GM21526 (cell line): ENCODE data around the gene CHSY1.

Experiments
- ATAC-seq: cut with Tn5 transposase; IDR thresholded peaks from one replicate; pipeline ENCODE4 v1.9.1; 2021; ENCODE audit warnings: moderate library complexity; ENCODE audit not compliant: unreplicated experiment, low FRiP score

Gene CHSY1

DNA sequence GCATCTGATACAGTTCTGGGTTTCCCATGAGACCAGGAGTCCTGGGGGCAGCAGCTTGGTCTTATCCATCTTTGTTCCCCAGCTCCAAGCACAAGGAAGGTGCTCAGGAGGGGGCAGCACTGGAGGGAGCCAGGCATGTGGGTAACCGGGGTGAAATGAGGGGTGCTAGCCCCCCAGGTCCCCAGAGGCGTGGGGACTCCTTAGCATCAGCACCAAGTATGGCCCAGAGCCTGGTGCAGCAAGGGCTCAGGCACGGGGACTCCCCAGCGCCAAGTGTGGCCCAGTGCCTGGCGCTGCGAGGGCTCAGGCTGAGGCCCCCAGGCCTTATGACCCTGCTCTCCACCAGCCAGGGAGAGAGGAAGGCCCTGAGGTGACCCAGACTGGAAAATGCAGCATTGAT lies 94.1 kb downstream of the CHSY1 start:
- no peak for ATAC-seq

DNA sequence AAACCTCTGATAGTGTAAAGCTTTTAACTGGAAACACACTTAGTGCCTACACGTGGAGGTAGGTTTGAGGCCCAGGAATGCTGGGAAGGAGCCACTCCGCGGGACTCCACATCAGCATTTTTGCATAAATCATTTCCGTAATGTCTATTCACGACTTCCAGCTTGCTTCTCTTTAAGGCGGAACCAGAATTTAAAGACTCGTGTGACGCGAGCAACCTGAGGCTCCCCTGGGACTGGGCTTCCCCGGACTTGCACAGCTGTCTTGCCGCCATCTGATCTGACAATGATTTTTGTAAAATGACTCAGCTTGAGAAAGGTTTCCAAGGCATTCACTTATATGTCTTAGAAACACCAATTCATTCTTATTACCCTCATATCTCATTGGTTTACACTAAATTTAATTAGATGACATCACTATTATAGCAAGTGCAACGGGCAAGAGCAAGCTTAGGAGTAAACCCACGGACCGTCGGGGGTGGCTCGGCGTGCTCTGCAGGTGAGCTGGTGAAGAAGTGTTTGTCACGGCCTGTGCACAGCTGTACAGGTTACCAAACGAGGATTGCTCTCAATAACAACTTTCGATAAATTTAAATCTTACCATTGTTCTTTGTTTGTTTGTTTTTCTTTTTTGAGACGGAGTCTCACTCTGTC lies 95.2 kb downstream of the CHSY1 start:
- peak; percentile 74 for ATAC-seq

- ATAC-seq: no peak
These were observed 95.8 kb downstream of the CHSY1 start for GRCh38 chr15:101156061-101156460.

DNA sequence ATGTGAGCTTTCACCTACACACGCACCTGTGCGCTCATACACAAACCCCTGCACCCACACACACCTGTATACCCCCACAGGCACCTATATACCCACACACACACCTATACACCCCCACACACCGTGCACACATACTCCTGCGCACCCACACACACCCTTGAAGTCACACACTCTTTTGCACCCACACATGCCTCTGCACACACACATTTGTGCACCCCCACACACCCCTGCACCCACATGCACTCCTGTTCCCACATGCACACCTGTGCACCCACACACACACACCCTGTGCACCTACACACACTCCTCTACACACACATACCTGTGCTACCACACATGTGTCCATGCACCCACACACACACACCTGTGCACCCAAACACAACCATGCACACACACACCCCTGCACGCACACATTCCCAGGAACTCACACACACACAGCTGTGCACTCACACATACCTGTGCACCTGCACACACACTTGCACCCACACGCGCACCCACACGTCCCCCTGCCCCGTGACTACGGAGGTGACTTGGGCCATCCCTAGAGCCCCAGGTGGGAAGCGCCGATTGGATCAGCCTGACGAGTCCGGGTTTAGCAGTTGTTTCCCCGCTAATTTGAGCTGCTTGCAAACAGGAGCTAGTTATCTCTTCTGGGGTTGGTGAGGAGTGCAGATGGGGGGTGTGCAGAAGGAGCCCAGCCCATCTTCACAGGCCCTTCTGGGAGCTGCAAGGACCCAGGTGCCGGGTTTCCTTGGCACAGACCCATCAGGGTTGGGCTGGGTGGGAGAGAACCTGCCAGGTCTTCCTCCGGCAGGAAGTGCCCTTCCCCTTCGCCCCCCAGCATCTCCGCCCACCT lies 97.8 kb downstream of the CHSY1 start:
- ATAC-seq: no peak

DNA sequence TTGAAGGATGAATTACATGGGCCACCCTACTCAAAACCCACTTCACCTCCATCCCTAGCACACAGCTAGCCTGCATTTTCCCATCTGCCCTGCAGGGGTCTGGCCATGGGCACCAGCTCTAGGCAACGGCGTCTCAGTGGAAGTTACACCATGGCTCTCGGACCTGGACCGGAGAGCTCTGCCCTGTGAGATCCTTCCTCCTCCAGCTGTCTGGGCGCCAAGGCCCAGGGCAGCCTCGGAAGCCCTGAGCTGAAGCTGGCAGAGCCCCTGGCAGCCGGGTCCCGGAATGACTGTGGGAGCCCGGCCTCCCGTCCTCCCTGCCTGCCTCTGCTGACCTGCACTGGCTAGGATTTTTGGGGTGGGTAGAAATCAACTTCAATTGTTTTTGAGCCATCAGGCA lies 98.9 kb downstream of the CHSY1 start:
- peak; percentile 45 for ATAC-seq

GRCh38 chr15:101151288-101151687 lies 100.6 kb downstream of the CHSY1 start:
- no peak for ATAC-seq

GRCh38 chr15:101150723-101151040 lies 101.2 kb downstream of the CHSY1 start:
- ATAC-seq: no peak

DNA sequence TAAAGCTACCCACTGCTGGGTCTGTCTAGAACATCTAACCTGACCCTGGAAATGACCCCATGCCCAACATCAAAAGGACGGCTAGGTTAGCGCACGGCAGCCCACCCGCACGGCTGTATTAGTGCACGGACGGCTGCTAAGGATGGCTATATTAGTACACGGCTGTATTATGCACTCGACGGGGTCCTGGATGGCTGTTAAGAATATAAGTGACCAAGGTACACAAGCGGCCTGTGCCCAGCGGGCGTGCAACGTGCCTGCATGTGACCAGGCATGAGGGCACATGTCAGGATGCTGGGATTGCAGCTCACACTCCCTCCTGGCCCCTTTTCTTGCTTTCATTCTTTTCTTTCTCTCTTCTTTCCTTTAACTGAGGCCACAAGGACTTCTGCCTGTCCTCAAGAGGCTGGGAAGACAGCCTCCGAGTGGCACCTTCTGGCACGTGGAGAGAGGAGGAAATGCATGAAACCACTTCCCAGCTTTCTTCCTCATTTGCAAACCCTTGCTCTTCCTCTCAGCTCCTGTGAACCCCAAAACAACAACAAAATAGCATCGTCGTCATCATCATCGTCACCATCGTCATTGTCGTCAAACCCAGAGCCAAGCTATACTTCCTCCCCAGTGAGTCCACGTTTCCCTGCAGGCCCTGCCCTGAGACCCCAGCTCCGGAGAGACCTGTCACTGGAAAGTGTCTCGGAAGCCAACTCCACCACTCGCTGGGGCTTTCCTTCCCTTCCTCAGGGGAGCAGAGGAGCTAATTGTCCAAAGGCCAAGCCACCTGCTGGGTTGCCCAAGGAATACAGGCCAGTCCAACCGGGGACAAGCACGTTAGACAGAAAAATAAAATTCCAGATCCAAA lies 101.8 kb downstream of the CHSY1 start:
- ATAC-seq: no peak

DNA sequence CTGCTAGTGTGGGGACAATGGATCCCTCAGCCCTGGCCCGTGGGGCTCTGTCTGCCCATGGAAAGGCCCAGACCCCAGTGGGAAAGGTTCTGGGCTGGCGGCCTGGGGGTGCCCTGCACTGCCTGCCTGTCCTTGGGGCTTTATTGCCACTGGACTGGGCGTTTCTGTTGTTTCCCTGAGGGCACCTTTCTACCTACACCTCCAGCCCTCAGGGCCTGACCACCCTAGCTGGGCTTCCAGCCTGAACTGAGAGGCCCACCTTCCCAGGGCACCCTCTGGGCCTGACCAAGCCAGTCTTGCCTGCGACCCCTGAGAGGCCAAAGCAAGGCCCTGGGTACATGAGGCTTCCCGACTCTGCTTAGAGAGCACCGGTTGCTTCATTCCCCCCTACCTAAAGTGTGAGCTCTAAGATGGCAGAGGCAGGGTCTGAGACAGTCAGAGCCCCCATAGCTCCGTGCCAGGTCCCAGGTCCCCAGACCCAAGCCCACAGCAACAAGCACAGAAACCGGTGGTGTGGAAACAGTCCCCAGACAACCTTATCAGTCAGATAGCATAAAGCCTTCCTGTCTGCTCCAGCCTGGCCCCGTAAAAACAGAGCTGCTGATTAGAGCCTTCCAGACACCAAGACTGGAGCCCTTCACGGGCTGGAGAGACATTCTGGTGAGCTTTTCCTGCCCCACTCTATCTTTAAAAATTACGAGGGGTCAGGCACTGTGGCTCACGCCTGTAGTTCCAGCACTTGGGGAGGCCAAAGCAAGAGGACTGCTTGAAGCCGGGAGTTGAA lies 102.8 kb downstream of the CHSY1 start:
- no peak for ATAC-seq

GRCh38 chr15:101148166-101148880 lies 103.5 kb downstream of the CHSY1 start:
- ATAC-seq: no peak

GRCh38 chr15:101147181-101147580 lies 104.7 kb downstream of the CHSY1 start:
- no peak for ATAC-seq

DNA sequence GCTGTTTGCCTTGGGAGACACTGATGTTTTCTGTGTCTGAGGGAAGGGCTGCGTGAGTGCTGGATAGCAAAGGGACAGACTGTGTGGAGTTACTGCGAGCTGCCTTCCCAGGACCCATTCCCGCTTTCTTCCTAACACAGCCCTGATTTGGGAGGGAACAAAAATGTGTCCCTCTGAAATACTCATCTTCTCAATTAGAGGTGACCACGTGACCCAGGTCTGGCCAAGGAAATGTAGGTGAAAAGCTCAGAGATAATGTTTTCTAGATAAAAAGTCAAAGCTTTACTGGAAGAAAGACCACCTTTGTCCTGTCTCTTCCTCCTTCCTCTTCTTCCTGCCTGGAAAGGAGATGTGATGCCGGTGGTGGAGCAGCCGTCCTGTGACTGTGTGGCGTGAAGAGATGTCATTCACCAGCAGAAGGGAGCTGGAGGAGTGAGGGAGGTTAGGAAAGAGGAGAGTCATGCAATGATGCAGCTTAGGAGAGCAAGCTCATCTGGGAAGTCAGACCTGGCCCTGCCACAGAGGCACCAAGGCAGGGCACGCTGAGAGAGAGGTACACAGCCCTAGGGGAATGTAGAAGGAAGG lies 105.6 kb downstream of the CHSY1 start:
- no peak for ATAC-seq

GRCh38 chr15:101145362-101145761 lies 106.5 kb downstream of the CHSY1 start:
- ATAC-seq: no peak

DNA sequence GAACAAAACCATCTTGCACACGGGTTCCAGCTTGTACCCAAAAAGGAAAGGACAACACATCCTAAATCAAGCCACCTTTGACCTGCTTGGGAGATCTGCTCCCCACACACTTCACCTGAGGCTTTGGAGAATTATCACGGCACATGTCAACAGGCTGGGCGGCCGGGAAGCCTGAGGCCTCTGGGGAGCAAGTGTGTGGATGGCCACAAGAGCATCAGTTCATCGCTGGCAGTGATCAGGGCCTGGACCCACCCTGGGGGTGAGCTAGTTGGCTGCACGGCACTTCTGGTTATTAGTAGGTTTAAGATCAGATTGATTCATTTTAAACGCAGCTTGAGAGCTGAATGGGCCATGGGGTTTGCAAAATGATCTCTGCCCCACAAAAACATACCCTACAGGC lies 108.5 kb downstream of the CHSY1 start:
- ATAC-seq: no peak

- no peak for ATAC-seq
These were observed 109.1 kb downstream of the CHSY1 start for GRCh38 chr15:101142711-101143110.

GRCh38 chr15:101141926-101142527 lies 109.8 kb downstream of the CHSY1 start:
- no peak for ATAC-seq

DNA sequence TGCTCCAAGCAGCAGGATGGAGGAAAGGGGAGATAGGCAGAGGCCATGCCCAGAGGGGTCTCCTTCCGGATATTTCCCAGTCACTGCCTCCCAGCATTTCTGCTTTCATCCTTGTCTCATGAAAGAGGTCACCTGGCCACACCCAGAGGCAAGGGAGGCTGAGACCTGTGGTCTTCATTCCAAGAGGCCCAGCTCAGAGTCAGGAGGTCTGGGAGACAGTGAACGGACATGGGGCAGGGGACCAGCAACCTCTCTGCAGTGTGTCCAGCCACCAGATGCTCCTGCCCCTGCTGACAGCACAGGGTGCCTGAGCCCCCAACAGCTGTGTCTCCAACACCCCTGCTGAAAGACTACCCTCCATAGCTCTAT lies 111.2 kb downstream of the CHSY1 start:
- ATAC-seq: no peak

DNA sequence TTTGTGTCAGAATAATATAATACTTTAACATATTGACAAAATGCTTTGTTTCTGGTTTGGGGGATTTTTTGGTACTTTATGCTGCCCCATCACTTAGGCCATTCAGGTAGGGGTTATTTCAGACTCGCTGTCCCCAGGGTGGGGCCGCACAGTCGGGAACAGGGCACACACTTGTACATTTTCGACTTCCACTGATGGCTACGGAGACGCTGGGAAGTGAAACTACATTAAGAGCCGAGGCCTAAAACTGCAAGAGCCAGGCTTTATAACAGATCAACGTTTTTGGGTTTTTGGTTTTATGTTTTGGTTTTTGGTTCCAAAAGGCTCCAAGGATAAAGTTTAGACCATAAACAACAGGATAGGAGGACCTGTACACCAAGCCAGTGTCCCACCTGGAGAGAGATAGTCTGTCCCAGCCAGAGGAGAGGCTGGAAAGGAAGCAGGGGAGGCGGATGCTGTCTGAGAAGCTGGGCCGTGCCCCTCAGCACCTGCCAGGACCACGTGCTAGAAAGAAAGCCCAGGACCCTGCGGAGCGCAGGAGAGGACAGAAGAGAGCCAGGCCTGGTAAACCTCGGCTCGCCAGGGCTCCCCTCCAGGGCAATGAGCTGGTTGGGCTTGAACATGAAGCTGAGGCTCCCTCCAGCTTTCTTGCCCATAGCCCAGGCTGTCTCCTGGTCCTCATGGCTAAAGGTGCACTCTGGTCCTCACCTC lies 111.7 kb downstream of the CHSY1 start:
- ATAC-seq: no peak
